ENCODE measurements around the gene RFX3.

The RFX3 gene

DNA sequence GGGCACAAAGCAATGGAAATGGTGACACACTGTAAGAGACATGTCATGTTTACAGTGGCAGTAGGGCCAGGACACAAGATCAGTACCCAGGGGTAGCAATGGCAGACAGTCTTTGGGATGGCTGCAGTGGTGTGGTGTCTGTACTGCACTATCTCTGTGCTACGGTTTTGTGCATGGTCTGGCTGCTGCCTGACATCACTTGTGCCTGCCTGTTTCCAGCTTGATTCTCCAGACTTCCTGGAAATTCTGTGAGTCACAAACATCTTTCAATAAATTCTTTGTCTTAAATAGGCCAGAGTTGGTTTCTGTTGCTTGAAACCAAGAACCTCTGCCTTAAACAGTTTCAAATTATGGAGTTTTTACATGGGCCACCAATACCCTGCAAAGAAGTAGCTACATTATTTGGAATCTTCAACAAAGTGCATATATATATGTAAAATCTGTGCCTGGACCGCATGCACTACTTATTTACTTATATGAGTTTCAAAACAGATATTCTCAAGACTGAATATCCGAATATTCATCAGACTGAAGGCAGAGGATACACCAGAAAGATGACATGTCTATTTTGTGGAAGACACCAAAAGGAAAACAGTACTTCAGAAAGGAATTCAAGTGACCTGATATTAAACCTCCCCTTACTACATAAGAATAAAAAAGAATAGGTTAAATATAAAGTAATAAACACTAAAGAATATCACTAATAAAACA, 188.1 kb downstream of the RFX3 start:
- Histone ChIP-seq H3K4me3 (ENCODE audit: low read depth, low read length) (no peak overlapping the region), H3K27me3 (ENCODE audit: control insufficient read depth, insufficient read depth, low read length) (no peaks in the 10 kb centered on the region), H3K9ac (no peak overlapping the region), H3K27ac (no peak overlapping the region), H3K4me2 (ENCODE audit: low read length) (no peak overlapping the region), H3K36me3 (ENCODE audit: control insufficient read depth, insufficient read depth, low read length) (no peaks in the 10 kb centered on the region), H3K9me3 (ENCODE audit: control insufficient read depth, low read length) (no peaks in the 10 kb centered on the region), H3K79me2 (no peaks in the 10 kb centered on the region), H2AFZ (no peak overlapping the region), H3K4me1 (no peaks in the 10 kb centered on the region)
- TF ChIP-seq, protein P1, sequence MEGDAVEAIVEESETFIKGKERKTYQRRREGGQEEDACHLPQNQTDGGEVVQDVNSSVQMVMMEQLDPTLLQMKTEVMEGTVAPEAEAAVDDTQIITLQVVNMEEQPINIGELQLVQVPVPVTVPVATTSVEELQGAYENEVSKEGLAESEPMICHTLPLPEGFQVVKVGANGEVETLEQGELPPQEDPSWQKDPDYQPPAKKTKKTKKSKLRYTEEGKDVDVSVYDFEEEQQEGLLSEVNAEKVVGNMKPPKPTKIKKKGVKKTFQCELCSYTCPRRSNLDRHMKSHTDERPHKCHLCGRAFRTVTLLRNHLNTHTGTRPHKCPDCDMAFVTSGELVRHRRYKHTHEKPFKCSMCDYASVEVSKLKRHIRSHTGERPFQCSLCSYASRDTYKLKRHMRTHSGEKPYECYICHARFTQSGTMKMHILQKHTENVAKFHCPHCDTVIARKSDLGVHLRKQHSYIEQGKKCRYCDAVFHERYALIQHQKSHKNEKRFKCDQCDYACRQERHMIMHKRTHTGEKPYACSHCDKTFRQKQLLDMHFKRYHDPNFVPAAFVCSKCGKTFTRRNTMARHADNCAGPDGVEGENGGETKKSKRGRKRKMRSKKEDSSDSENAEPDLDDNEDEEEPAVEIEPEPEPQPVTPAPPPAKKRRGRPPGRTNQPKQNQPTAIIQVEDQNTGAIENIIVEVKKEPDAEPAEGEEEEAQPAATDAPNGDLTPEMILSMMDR (IDR thresholded peaks at IDR 0.05): no peak

DNA sequence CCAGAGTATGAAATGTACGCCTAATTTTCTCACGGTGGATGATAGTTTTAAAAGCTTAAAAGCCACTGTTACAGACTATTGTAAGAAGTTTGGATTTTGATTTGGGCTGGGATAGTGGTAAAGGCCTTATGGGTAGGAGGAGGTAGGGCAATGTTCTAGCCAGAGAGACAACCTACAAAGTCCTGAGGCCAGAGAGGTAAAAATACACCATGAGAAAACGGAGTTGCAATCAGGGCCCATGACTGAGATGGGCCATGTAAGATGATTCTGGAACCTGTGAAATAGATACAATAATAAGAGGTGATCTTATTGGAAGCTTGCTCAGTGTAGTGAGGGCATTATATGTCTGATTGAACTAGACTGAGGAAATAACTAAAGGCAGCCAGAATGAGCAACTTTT, 188.8 kb downstream of the RFX3 start:
- Histone ChIP-seq H3K9me3 (ENCODE audit: control insufficient read depth, low read length) (no peaks in the 10 kb centered on the region), H3K27me3 (ENCODE audit: control insufficient read depth, insufficient read depth, low read length) (no peaks in the 10 kb centered on the region), H3K36me3 (ENCODE audit: control insufficient read depth, insufficient read depth, low read length) (no peaks in the 10 kb centered on the region), H2AFZ (no peak overlapping the region), H3K27ac (no peak overlapping the region), H3K4me3 (ENCODE audit: low read depth, low read length) (no peak overlapping the region), H3K9ac (no peak overlapping the region), H3K4me1 (no peaks in the 10 kb centered on the region), H3K79me2 (no peaks in the 10 kb centered on the region), H3K4me2 (ENCODE audit: low read length) (no peak overlapping the region)
- TF ChIP-seq, protein P1 (IDR thresholded peaks at IDR 0.05): no peak

DNA sequence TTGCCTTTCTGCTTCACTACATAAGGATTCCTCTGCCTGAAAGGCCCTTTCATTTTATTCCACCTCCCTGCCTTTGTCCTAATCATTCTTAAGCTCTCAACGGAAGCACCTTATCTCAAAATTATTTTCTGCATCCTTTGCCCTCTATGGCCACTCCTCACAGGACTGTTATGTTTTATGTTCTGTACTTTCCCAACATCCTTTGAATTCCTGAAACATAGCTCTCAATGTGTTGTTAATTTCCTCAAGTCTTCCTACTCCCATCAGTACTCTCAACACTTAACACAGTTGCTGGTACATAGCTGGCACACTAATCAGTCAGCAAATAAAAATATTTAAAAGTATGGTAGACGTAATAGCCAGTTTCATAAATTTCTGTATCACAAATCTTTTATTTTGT, 193.0 kb downstream of the RFX3 start:
- Histone ChIP-seq H3K4me1 (no peaks in the 10 kb centered on the region), H2AFZ (no peak overlapping the region), H3K4me3 (ENCODE audit: low read depth, low read length) (no peak overlapping the region), H3K27me3 (ENCODE audit: control insufficient read depth, insufficient read depth, low read length) (no peaks in the 10 kb centered on the region), H3K9me3 (ENCODE audit: control insufficient read depth, low read length) (no peaks in the 10 kb centered on the region), H3K4me2 (ENCODE audit: low read length) (no peak overlapping the region), H3K9ac (no peak overlapping the region), H3K79me2 (no peaks in the 10 kb centered on the region), H3K27ac (no peak overlapping the region), H3K36me3 (ENCODE audit: control insufficient read depth, insufficient read depth, low read length) (no peaks in the 10 kb centered on the region)
- TF ChIP-seq, protein P1 (IDR thresholded peaks at IDR 0.05): no peak

DNA sequence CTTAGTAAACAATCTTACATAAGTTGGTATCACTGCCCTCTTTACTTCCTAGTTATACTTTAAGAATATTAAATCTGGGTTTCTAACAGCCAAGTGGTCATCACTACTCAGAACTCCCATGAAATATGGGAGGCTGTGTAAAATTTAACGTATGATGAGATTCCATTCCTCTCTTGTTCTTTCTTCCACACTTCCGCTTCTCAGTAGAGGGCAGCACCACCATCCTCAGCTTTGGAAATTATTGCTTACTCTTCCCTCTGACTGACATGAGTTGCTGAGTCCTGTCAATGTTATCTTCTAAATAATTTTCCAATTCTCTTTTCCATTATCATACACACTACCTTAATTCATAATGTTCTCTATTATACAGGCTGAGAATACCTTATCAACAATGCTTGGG, 194.0 kb downstream of the RFX3 start:
- Histone ChIP-seq H2AFZ (no peak overlapping the region), H3K4me1 (no peaks in the 10 kb centered on the region)
- TF ChIP-seq, protein P1 (IDR thresholded peaks at IDR 0.05): no peak

DNA sequence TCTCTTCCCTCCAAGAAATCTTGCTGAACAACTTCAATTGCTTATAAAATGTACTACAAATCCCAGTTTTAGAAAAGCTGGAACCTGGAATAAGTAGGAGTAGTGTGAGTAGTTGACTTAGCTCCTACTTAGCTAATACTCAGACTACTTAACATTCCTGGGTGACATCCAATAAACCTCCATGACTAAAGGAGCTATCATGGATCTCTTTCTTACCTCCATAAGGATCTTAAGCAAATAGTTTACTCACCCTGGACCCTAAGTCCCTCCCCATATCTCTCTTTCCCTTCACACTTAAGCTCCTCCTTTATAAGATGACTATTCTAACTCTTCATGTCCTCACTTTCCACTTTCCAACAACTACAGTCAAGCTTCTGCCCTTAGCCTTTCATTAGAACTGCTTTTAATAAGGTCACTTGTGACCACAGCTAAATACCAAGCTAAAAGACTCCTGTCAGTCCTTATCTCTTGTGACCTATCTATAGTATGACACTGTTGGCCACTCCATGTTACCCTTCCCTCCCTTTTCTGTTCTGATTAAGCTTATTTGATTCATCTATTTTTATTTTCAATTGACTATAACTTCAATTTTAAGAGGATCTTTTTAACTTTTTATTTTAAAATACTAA, 194.9 kb downstream of the RFX3 start:
- Histone ChIP-seq H3K4me1 (no peaks in the 10 kb centered on the region), H3K4me2 (ENCODE audit: low read length) (no peak overlapping the region)
- TF ChIP-seq, protein P1 (IDR thresholded peaks at IDR 0.05): no peak

More for the DNA sequence above, 194.0 kb downstream of the RFX3 start:
- Histone ChIP-seq H3K9ac (no peak overlapping the region), H3K4me2 (ENCODE audit: low read length) (no peak overlapping the region), H3K4me3 (ENCODE audit: low read depth, low read length) (no peak overlapping the region), H3K27me3 (ENCODE audit: control insufficient read depth, insufficient read depth, low read length) (no peaks in the 10 kb centered on the region), H3K36me3 (ENCODE audit: control insufficient read depth, insufficient read depth, low read length) (no peaks in the 10 kb centered on the region), H3K27ac (no peak overlapping the region), H3K79me2 (no peaks in the 10 kb centered on the region), H3K9me3 (ENCODE audit: control insufficient read depth, low read length) (no peaks in the 10 kb centered on the region)

More for the DNA sequence above, 194.9 kb downstream of the RFX3 start:
- no peak overlapping the region for H3K9ac ChIP-seq
- no peaks in the 10 kb centered on the region for H3K36me3 ChIP-seq (ENCODE audit: control insufficient read depth, insufficient read depth, low read length)
- H3K27me3 ChIP-seq (ENCODE audit: control insufficient read depth, insufficient read depth, low read length): no peaks in the 10 kb centered on the region
- no peak overlapping the region for H3K4me3 ChIP-seq (ENCODE audit: low read depth, low read length)
- H3K9me3 ChIP-seq (ENCODE audit: control insufficient read depth, low read length): no peaks in the 10 kb centered on the region
- H2AFZ ChIP-seq: no peak overlapping the region
- H3K27ac ChIP-seq: no peak overlapping the region
- no peaks in the 10 kb centered on the region for H3K79me2 ChIP-seq
